NCI-H146 treated with DMSO at 0.1 percent for 48 hours (cell line): ENCODE results near the gene SLC13A2.

Source experiments
- DNase-seq: peaks from one replicate; lab custom pipeline; 2025; ENCODE audit not compliant: unreplicated experiment; lab: John Stamatoyannopoulos, UW

Gene SLC13A2

DNA sequence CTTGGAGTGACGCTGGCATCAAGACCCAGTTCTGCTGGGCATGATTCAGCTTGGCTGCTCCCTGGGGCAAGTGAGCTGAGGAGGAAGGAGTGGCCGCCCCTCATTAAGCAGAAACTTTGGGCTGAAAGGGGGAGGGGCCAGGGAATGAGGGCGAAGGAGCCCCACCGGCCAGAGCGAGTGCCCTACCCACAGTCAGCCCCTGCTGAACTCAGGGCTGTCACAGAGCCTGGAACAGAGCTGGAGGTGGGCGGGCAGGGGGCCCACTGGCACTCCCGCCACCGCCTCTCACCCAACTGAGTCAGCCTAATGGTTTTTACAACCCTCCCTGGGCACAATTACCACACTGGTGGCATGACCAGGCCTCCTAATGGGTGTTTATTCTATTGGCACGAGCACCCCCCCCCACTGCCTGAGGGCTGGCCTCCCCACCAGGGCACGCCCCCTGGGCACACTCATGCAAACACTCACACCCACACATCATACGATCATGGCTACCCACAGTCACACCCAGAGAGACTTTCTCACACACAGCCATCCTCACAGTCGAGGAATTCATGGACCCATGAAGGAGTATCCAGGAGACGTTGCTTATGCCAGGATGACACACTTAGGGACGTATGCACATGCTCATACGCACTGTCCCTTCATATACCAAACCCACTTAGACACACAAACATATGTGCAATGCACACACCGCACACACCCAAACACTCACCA lies 59.8 kb downstream of the SLC13A2 start:
- DNase-seq, result no peak

DNA sequence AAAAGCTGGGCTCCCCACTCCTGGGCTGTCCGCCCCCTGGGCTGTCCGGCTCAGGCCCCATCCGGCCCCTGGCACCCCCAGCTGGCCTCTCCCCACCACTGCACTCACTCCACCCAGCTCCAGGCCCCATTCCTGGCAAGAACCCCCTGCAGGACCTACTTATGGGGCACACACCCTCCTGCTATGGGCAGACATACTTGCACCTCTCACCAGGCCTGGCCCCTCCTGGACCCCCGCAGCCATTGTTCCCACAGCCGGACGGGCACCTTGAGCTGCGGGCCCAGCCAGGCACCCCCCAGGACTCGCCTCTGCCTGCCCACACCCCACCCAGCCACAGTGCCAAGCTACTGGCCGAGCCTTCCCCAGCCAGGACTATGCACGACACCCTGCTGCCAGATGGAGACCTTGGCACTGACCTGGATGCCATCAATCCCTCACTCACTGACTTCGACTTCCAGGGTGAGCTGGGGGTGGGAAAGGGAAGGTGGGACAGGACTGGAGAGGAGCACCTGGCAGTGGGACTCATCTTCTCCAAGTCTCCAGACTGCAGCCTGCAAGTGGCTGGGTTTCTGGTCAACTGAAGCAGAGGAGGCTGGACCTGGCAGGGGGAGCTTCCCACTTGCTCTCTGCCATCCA lies 61.4 kb downstream of the SLC13A2 start:
- DNase-seq, result no peak

DNA sequence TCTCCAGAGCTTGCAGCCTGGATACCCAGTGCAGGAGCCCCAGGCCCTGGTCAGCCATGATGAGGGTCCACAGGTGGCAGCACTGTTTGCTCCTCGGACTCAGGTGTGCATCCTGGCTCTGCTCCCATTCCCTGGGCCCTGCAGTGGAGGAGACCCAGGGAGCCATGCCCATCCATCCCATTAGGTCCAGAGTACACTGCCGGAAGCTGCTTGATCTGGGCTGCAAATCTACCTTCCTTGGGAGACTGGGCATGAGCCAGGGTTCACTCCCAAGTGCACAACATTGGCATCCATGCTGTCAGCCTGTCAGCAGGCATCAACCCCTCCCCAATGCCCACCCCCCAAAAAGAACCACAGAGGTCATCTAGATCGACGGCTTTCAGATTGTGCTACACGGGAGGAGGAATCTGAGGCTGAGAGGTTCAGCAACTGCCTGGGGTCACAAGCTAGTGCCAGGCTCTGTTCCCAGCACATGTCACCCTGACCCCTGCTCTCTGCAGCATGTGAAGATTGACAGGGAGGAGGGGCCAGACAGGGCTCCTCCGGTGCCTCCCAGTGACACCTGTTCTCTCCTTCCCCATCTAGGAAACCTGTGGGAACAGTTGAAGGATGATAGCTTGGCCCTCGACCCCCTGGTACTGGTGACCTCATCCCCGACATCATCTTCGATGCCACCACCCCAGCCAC lies 63.2 kb downstream of the SLC13A2 start:
- no peak for DNase-seq

DNA sequence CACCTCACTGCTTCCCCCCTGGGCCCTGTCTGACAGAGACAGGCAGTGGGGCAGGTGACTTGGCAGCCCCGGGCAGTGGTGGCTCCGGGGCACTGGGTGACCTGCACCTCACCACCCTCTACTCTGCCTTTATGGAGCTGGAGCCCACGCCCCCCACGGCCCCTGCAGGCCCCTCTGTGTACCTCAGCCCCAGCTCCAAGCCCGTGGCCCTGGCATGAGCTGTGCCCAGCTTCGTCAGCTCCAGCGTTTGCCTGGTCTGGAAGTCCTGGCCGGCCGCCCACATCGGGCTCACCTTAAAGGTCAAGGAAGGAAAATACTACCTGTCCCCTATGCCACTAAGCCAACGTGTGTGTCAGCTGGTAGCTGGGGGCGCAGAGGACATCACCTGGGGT lies 63.8 kb downstream of the SLC13A2 start:
- no peak for DNase-seq

DNA sequence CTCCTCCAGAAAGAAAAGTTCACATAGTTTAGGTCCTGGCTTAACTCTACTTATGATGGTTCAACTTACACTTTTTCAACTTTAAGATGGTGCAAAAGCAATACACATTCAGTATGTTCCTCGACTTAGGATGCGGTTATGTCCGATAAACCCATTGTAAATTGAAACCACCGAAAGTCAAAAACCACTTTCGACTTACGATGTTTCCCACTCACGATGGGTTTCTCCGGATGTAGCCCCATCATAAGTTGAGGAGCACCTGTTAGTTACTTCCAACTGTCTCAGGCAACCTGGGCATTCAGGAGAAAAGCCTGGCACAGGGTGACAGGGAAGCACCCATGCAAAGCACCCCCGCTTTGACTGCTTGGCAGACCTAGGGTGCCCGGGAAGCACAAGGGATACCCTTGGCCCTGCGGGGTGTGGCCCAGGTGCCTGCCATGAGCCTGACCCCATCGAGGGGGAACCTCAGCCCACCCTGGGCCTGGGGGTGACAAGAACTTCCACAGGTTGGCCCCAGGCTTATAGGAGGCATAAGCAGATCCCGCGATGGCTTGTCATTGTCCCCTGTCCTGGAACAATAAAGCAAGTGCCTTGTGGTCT lies 65.0 kb downstream of the SLC13A2 start:
- DNase-seq, result no peak

DNA sequence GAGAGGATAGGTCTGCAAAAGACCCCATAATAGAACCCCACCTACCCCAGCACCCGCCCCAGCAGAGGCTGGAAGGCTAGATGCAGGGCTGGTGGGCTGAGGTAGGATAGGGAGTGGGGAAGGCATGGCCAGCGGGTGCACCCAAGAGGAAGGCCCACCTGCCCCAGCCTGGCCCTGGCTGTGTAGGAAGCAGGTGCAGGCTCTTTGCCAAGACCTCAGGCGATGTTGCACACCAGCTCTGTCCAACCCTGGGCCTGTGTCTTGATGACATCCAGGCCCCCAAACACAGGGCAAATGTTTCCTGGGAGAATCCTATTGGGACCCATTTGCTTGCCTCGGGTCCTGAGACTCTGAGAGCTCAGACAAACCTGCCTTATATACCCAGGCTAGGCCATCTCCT lies 66.8 kb downstream of the SLC13A2 start:
- no peak for DNase-seq

DNA sequence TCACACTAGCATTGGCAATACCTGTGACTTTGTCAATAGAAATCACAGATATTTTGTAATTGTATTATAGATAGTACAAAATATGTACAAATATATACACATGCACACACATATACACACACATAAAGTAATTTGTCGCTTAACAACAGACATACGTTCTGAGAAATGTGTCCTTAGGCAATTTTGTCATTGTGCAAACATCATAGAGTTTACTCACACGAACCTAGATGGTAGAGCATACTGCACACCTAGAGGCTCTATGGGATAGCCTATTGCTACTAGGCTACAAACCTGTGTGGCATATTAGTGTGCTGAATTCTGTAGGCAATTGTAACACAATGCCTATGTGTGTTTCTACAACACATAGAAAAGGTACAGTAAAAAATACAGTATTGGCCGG lies 68.0 kb downstream of the SLC13A2 start:
- DNase-seq, result no peak

DNA sequence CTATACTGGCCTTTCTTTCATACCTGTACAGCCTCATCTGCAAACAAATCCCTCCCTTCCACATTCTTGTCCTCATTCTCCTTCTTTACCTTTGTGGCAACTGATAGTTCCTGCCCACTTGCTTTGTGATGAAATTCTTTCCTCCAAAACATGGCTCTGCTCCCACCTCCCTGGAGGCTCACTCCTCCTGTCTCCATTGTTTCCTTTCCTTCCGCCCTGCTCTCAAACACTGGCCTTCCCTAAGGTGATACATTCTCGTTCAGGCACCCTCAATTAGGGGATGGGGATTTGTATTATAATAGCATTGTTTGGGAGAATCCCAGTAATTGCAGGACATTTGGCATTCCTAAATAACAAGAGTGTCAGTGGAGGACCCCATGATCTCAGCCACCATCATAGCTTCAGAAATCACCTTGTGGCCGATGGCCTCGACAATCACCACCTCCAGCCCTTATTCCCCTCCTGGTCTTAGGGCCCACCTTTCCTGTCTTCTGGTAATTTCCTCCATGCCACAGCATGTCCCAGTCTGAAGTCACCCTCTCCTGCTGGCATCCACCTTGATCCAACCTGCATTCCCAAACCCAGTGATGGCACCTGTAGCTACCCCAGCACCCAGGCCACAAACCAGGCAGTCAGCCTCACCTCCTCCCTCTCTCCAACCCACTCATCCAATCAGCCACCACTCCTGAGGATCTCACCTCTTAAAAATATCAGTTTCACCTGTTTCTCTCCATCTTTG lies 71.1 kb downstream of the SLC13A2 start:
- DNase-seq, result no peak

DNA sequence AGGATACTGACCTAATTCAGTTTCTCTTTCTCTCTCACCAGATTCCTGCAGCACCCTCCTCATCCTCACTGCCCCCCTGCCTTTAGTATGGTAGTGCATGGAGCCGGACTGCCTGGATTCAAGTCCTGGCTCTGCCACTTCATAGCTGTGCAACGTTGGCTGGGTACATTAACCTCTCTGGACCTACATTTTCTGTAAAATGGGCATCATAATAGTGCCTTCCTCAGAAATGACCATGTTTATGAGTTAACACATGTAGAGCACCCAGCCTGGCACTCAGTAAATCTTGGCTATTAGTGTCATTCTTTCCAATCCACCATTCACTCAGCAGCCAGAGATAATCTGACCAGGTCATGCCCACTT lies 71.7 kb downstream of the SLC13A2 start:
- no peak for DNase-seq

DNA sequence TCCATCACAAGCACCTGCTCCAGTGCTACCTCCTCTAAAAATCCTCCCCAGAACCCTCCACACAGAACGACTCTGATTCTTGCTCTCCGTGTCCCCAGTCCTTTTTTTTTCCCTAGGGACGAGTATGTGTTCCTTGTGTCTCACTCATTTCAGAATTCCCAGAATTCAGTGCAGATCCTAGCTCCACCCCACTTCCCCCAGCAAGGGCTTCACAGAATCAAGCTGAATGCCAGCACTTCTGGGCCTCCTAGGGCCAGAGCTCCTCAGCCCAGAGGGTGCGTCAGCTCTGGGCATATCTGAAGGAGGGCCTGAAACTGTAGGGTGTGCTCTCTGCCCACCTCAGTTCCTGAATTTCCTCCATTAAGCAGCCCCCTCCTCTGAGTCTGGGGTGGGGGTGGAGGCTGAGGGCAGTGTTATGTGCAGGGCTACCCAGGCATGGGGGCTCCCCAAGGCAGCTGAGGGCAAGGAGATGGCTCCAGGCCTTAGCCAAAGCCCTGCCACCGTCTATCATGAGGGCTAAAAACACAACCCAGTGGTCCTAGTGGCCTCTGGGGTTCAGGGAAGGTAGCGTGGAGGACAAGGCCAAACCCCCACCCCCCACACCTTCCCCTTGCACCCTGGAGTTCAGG lies 72.5 kb downstream of the SLC13A2 start:
- DNase-seq, result no peak

DNA sequence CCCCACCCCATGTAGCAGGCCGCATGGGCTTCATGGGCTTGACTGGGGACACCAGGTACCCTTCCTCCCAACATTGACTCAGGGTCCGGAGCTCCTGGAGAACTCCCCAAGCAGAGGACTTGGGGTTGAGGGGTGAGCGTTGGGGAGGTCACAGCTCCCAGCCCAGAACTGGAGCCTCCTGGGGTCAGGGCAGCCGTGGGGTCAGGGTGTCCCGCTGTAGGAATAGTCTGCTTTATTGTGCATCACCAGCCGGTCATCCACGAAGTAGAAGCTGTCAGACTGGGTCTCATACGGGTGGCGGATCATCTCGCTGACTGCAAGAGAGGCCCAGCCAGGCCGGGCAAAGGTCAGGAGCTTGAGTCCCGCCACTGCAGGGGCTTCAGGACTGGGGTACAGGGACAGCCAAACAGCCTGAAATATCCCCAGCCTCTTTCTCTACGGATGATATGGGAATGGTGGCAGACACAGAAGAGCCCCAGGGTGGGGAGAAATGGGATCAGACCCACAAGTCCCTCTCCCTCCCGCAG lies 73.7 kb downstream of the SLC13A2 start:
- DNase-seq, result no peak
